A673 (cell line): ENCODE results near the gene SF3B5.

Source experiments
- CTCF ChIP-seq: fragments of 300-800, 200-600 bp; sonication (generic); conservative IDR thresholded peaks from 2 replicates; pipeline ENCODE4 v1.5.1; 2017; ENCODE audit warnings: low read depth, mild to moderate bottlenecking, antibody characterized with exemption, low read length, moderate library complexity, mixed read lengths
- EZH2 ChIP-seq: fragments of 200-600 bp; sonication (generic); IDR thresholded peaks from 2 replicates; pipeline ENCODE4 v1.6.1; 2017; ENCODE audit warnings: borderline replicate concordance, low read depth, mild to moderate bottlenecking, mixed read lengths, antibody characterized with exemption, low read length; ENCODE audit not compliant: poor library complexity, severe bottlenecking

DNA sequence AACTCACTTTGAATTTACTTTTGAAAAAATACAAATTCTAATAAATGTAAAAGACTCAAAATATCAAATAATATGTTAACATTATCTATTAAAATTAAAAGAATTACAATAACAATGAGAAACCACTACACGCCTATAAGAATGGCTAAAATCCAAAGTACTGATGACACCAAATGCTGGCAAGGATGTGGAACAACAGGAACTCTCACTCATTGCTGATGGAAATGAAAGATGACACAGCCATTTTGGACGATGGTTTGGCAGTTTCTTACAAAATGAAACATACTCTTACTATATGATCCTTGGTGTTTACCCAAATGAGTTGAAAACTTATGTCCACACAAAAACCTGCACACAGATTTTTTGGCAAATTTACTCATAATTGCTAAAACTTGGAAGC, 39.4 kb upstream of the SF3B5 start:
- TF ChIP-seq CTCF (no peak), EZH2 (no peak)
